Ovary (tissue), 3 donors: ENCODE measurements around the gene PXMP4.

Experiments
- CTCF ChIP-seq, 3 donors: fragments of 450-650 bp in 2 of 3; fragments of 200-600 bp in 1 of 3; IDR thresholded peaks; one replicate each; pipeline versions ENCODE4 v1.5.1 to v1.8.0; 2016 to 2022; ENCODE audit warnings: antibody characterized with exemption in 3 of 3, mild to moderate bottlenecking in 1 of 3
- EP300 ChIP-seq: sonication (generic); formaldehyde crosslinking; IDR thresholded peaks from one replicate; pipeline ENCODE4 v1.6.1; 2017; ENCODE audit warnings: antibody characterized with exemption
- POLR2A ChIP-seq: fragments of 450-650 bp; IDR thresholded peaks from one replicate; pipeline ENCODE4 v1.6.1; 2017; ENCODE audit warnings: antibody characterized with exemption, mild to moderate bottlenecking, moderate library complexity
- donor health status: DM: no; HTN: no; CAD: no.

- TF ChIP-seq POLR2A (no peak), CTCF (IDR thresholded peaks at IDR 0.05) (no peak), EP300 (no peak)
Observed at GRCh38 chr20:33669873-33670640, 50.1 kb downstream of the PXMP4 start.
